ENCODE data around the gene RASA4. TPM values are rescaled to one million over a fixed set of nuclear protein-coding genes. Genes with fewer than 3 reads are reported as not detected.
A peak's percentile ranks its signal among the peaks of the same experiment; 100 is the strongest.
"Not testable (repeated sequence)": the region's sequence is repeated elsewhere in the genome, so short reads cannot be mapped to it uniquely, and the experiment has no call there.

RASA4 gene
- total and polyA plus RNA-seq, 10 donors = 34.5 to 119 (median 52.4) TPM

DNA sequence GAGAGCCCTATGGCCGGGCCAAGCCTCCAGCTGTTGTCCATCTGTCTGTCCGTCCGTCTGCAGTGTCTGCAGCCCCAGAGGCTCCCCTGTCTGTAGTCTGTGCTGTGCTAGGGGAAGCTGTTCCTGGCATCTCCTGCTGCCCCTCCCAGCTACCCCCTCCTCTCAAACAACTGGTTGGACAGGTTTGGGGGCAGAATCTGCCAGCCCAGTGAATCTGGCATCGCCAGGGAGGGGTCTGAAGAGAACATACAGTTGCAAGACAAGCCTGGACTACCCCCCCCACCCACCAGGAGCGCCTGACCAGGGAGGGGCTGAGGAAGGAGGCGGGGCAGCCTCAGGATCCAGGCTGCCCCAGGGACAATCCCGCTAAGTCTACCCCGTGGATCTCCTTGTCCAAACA is 73.0 kb downstream of the RASA4 start, which contains the start of gene UPK3BL2:
UPK3BL2 (minus strand) TSS at position 101 of the 400 bp plus-strand sequence; CDS start at position 41, 60 bp downstream.
- H3K4me1 ChIP-seq; H3K27ac ChIP-seq; intact Hi-C loops (cut with DNase I; ENCODE audit: low total_unique reads); H3K9me3 ChIP-seq; DNase-seq; H3K4me3 ChIP-seq; H3K36me3 ChIP-seq; H3K27me3 ChIP-seq (replicated peaks in 1 of 7): not testable (repeated sequence)
- WGBS, 5 donors = no CpG with 5 or more reads among the region's 8 CpGs

DNA sequence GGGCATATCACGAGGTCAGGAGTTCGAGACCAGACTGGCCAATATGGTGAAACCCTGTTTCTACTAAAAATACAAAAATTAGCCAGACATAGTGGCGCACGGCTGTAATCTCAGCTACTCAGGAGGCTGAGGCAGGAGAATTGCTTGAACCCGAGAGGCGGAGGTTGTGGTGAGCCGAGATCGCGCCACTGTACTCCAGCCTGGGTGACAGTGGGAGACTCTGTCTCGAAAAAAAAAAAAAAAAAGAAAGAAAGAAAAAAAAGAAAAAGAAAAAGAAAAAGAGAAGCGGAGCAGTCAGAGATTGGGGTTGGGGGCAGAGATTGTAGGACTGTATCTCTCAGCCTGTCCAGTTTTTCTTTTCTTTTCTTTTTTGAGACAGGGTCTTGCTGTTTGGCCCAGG is 73.8 kb downstream of the RASA4 start:
- H3K36me3 ChIP-seq; DNase-seq; intact Hi-C loops (cut with DNase I; ENCODE audit: low total_unique reads); H3K4me3 ChIP-seq; H3K27ac ChIP-seq; H3K27me3 ChIP-seq (replicated peaks in 1 of 7); H3K9me3 ChIP-seq; H3K4me1 ChIP-seq: not testable (repeated sequence)
- WGBS, 5 donors = 80 to 100% (median 95%) methylated on average over 1 to 7 of the region's 11 CpGs

DNA sequence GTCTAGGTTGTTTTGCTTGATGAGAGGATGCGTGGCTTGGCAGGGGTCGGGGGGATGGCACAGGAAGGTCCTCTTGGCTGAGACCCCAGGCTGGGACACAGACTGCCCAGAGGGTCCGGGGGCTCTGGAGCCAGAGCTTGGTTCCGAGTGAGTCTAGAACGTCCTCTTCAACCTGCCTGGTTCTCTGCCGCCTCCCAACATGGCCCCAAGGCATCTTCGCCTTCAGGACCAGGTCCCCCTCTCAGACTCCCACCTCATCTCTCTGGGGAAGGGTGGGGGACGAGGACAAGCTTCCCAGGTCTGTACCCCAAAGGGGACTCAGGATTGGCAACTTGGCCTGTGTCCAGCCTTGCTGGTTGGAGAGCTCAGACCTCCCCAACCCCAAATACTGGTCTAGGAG is 74.5 kb downstream of the RASA4 start:
- DNase-seq; H3K9me3 ChIP-seq; H3K27ac ChIP-seq; intact Hi-C loops (cut with DNase I; ENCODE audit: low total_unique reads); H3K4me1 ChIP-seq; H3K4me3 ChIP-seq; H3K27me3 ChIP-seq (replicated peaks in 1 of 7); H3K36me3 ChIP-seq: not testable (repeated sequence)
- 90 to 100% (median 95%) methylated on average over 3 of the region's 8 CpGs; no CpG with 5 or more reads in 2 of the 5 donors for WGBS, 5 donors

DNA sequence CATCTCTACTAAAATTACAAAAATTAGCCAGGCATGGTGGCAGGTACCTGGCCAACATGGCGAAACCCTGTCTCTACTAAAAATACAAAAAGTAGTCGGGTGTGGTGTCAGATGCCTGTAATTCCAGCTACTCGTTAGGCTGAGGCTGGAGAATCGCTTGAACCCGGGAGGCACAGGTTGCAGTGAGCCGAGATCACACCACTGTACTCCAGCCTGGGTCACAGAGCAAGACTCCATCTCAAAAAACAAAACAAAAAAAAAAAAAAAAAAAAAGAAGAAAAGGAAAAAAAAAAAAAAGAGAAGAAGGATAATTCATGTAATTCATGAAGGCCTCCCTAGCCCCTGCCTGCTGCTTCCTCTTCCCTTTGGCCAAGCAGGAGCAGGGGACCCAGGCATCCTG is 76.0 kb downstream of the RASA4 start:
- H3K36me3 ChIP-seq; DNase-seq; H3K4me3 ChIP-seq; H3K27ac ChIP-seq; H3K27me3 ChIP-seq (replicated peaks in 1 of 7); H3K4me1 ChIP-seq; intact Hi-C loops (cut with DNase I; ENCODE audit: low total_unique reads); H3K9me3 ChIP-seq: not testable (repeated sequence)
- 89 to 97% (median 94%) methylated on average over 4 of the region's 6 CpGs for WGBS, 5 donors

DNA sequence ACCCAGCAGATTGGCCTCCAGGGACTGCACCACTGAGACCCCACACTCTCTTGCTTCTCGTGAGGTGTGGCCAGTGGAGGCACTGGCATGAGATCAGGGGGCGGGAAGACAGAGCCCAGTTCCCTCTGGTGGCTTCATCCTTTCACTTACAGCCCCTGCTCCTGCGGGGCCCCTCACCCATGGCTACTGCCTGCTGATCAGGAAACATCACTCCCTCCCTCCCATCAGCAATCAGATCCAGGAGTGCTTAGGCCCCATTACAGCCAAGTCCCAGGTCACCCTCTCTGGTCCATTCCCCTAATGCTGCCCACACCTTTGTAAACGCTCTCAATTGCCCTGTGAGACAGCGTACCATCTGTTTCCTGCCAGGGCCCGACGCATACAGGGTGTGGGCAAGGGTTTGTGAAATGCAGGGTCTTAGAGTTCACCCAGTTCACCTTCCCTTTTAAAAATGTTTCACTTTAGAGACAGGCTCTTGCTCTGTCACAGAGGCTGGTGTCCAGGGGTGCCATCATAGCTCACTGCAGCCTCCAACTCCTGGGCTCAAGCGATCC is 81.4 kb downstream of the RASA4 start:
- H3K9me3 ChIP-seq; H3K4me1 ChIP-seq; H3K36me3 ChIP-seq; H3K4me3 ChIP-seq; H3K27me3 ChIP-seq (replicated peaks in 1 of 7); DNase-seq; intact Hi-C loops (cut with DNase I; ENCODE audit: low total_unique reads); H3K27ac ChIP-seq: not testable (repeated sequence)
- WGBS, 5 donors = 16 to 78% (median 39%) methylated on average over 1 to 4 of the region's 8 CpGs

DNA sequence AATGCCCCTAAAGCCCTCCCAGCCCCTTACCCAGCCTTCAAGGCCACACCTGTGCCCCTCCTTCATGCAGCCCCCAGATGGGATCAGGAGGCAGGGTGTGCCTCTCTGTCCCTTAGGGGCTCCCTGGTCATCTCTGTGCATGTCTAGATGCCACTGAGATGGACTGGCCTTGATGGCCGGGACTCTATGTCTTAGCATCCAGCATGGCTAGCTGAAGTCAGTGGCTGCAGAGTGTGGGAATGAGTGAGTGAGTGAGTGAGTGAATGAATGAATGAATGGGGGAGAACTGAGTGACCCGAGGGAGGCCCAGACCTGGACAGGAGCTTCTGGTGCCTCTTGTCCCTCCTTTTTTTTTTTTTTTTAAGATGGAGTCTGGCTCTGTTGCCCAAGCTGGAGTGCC is 84.4 kb downstream of the RASA4 start:
- WGBS, 5 donors = 81 to 95% (median 83%) methylated on average over 2 of the region's 2 CpGs
- H3K9me3 ChIP-seq; DNase-seq; H3K27ac ChIP-seq; H3K36me3 ChIP-seq; H3K4me1 ChIP-seq; H3K4me3 ChIP-seq; intact Hi-C loops (cut with DNase I; ENCODE audit: low total_unique reads); H3K27me3 ChIP-seq (replicated peaks in 1 of 7): not testable (repeated sequence)

DNA sequence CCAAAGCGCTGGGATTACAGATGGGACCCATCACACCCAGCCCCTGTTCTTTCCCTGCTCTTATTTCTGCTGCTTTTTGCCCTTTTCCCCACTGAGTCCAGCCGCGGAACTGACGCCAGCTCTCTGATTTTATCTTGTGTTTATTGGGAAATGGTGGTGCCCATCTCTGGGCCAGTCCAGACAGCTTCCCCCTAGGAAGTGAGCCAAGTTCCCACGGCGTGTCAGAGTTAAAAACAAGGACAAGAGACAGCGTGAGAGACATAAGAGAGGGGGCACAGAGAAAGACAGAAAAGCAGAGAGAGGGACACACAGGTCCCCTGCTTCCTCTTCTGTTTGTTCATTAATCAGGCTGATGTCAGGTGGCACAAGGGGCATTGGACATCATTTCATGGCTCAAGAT is 85.0 kb downstream of the RASA4 start:
- H3K36me3 ChIP-seq; H3K27me3 ChIP-seq (replicated peaks in 1 of 7); H3K9me3 ChIP-seq; H3K27ac ChIP-seq; intact Hi-C loops (cut with DNase I; ENCODE audit: low total_unique reads); H3K4me3 ChIP-seq; H3K4me1 ChIP-seq: not testable (repeated sequence)
- peak; percentile 41 for DNase-seq
- no CpG with 5 or more reads among the region's 7 CpGs for WGBS, 5 donors

DNA sequence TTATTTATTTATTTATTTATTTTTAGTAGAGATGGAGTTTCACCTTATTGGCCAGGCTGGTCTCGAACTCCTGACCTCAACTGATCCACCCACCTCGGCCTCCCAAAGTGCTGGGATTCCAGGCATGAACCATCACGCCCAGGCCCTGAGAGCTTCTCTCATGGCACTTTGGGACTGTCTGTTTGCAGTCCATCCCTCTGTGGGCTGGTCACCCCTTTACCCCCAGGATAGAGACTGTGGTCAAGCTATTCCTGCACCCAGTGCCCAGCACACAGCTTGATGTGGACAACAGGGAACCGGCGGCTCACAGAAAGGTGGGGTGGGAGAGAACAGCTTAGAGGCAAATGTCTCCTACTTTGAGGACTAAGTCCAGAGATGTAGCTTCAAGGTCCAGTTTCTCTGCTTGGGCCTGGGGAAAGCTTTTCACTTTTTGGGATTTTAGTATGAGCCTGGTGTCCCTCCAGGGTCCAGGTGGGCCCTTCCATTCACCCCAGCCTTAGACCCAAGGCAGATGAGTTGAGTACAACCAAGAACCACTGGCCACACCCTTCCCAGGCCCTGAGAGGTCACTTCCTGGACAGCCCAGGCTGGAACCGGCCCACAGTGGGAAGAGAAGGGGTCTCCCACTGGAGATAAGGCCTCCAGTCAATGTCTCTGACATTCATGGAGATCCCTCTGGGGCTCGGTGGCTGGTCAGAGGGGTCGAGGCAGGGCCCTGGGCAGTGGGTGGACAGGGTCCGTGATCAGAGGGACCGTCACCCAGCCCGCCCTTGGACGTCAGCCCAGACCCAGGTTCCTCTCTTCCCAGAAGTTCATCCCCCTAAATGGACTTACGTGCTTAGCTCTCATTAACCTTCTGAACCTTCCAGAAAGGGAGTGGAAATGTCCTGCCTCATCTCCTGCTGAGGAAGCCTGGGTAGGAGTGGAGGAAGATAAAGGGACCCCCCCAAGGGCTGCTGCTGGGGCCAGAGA is 88.4 kb downstream of the RASA4 start:
- H3K27ac ChIP-seq; H3K27me3 ChIP-seq (replicated peaks in 1 of 7); H3K4me1 ChIP-seq; H3K9me3 ChIP-seq; intact Hi-C loops (cut with DNase I; ENCODE audit: low total_unique reads); H3K4me3 ChIP-seq; DNase-seq; H3K36me3 ChIP-seq: not testable (repeated sequence)
- 94 to 100% (median 100%) methylated on average over 1 to 4 of the region's 13 CpGs for WGBS, 5 donors

DNA sequence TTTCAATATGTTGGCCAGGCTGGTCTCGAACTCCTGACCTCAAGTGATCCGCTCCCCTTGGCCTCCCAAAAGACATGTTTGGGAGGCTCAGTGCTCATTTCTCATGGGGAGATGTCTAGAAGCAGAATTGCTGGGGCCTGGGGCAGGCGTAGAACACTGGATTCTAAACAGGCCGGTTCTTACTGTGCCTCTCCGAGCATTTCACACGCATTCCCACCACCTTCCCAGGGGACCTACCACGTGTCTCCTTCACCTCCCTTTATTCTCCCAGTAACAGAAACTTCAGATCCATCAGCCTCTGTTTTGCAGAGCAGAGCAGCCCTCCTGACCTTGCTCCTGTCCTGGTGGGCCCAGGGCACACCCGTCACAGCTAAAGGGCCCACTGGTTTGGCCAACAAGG is 89.4 kb downstream of the RASA4 start:
- WGBS, 5 donors = 86 to 100% (median 89%) methylated on average over 1 of the region's 8 CpGs; no CpG with 5 or more reads in 1 of the 5 donors
- H3K27me3 ChIP-seq (replicated peaks in 1 of 7); DNase-seq; H3K27ac ChIP-seq; H3K4me3 ChIP-seq; H3K9me3 ChIP-seq; intact Hi-C loops (cut with DNase I; ENCODE audit: low total_unique reads); H3K36me3 ChIP-seq; H3K4me1 ChIP-seq: not testable (repeated sequence)

DNA sequence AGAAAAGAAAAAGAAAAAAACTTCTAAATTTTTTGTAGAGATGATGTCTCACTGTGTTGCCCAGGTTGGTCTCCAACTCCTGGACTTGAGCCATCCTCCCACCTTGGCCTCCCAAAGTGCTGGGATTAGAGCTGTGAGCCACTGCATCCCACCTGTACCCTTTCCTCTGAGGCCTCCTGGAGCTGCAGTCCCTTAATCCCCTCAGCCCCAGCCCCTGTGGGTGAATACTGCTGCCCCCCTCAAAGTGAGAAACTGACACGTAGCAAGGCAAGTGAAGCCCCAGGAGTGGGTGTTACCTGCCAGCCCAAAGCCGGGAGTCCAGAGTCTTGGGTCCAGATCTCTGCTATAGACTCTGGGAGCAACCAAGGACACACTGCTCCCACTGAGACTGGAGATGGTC is 91.8 kb downstream of the RASA4 start:
- H3K4me3 ChIP-seq; H3K27me3 ChIP-seq (replicated peaks in 1 of 7); DNase-seq; H3K9me3 ChIP-seq; H3K4me1 ChIP-seq; H3K36me3 ChIP-seq; H3K27ac ChIP-seq; intact Hi-C loops (cut with DNase I; ENCODE audit: low total_unique reads): not testable (repeated sequence)
- 20 to 90% (median 77%) methylated on average over 1 of the region's 2 CpGs for WGBS, 5 donors
